K562 (cell line): Measurements from ENCODE around the gene MYG1. TPM values are rescaled to one million over a fixed set of nuclear protein-coding genes. Genes with fewer than 3 reads are reported as not detected.

Source experiments
- ATF7 ChIP-seq: fragments of 450-650 bp; IDR thresholded peaks from 2 replicates; pipeline ENCODE4 v1.7.1; 2014; ENCODE audit warnings: mild to moderate bottlenecking, moderate library complexity
- CBFA2T2 ChIP-seq: fragments of 450-650 bp; conservative IDR thresholded peaks from 2 replicates; pipeline ENCODE4 v1.6.1; 2017; ENCODE audit warnings: mild to moderate bottlenecking
- ETV6 ChIP-seq, 3 experiments: fragments of 150-350 bp in 1 of 3; sonication (generic) in 1 of 3; formaldehyde crosslinking in 1 of 3; IDR thresholded peaks; 2 replicates each; pipeline versions ENCODE4 v1.6.1 to v1.8.0; 2014 to 2022; ENCODE audit warnings: borderline replicate concordance in 2 of 3, low read depth in 2 of 3, antibody characterized with exemption in 1 of 3, low read length in 1 of 3, mild to moderate bottlenecking in 1 of 3, missing genetic modification reagents in 1 of 3
- GTF2E2 ChIP-seq: fragments of 200-800 bp; sonication (Bioruptor generic); IDR thresholded peaks from 2 replicates; pipeline ENCODE4 v1.6.1; 2016; ENCODE audit warnings: missing genetic modification characterization, missing compliant biosample characterization
- HNRNPLL ChIP-seq: fragments of 200-400 bp; formaldehyde crosslinking; IDR thresholded peaks from 2 replicates; pipeline ENCODE4 v1.6.1; 2017; ENCODE audit warnings: low read length, low read depth, mild to moderate bottlenecking; ENCODE audit not compliant: poor library complexity, severe bottlenecking
- MCM5 ChIP-seq: fragments of 450-650 bp; IDR thresholded peaks from 2 replicates; pipeline ENCODE4 v1.6.1; 2016; ENCODE audit warnings: low read depth
- NCOA6 ChIP-seq: fragments of 450-650 bp; IDR thresholded peaks from 2 replicates; pipeline ENCODE4 v1.6.1; 2017; ENCODE audit warnings: mild to moderate bottlenecking
- POLR3G ChIP-seq: IDR thresholded peaks from 2 replicates; pipeline ENCODE4 v1.6.1; 2011; ENCODE audit not compliant: insufficient read length, insufficient replicate concordance; ENCODE audit errors: extremely low read depth
- SRSF9 ChIP-seq: fragments of 200-400 bp; formaldehyde crosslinking; IDR thresholded peaks from 2 replicates; pipeline ENCODE4 v1.6.1; 2017; ENCODE audit warnings: low read depth, low read length, borderline replicate concordance
- TFAM ChIP-seq: fragments of 250-450 bp; sonication (Bioruptor Pico); conservative IDR thresholded peaks from 2 replicates; pipeline ENCODE4 v1.5.0; 2021; ENCODE audit warnings: mild to moderate bottlenecking, moderate library complexity
- ZFX ChIP-seq: sonication (generic); formaldehyde crosslinking; IDR thresholded peaks from 2 replicates; pipeline ENCODE4 v1.8.0; 2022; ENCODE audit warnings: mild to moderate bottlenecking, missing genetic modification reagents, moderate library complexity
- polyA plus RNA-seq, 8 experiments: library from polyadenylated mRNA; depleted of rRNA in 4 of 8; stranded (reverse) in 5 of 8; unstranded in 3 of 8; fragments of >200 nt; fragmentation: Nextera tagmentation in 2 of 8; fragmentation: Illumina TruSeq in 1 of 8; extraction: Ambion mirVana in 2 of 8; extraction: Trizol in 1 of 8; gene quantifications; 2 replicates each; pipeline versions ENCODE4 v1.2.1 to v1.2.3, GENCODE V29; 2011 to 2014; ENCODE audit warnings: inconsistent platforms in 1 of 8, missing spikeins in 1 of 8
- total RNA-seq, 7 experiments: library from RNA; depleted of rRNA in 6 of 7; stranded (reverse); fragments of >200 nt in 6 of 7; fragmentation: Illumina TruSeq in 2 of 7; extraction: Trizol in 2 of 7; gene quantifications; 2 replicates each; pipeline versions ENCODE4 v1.2.1 to v1.2.3, GENCODE V29; 2011 to 2021; ENCODE audit warnings: low replicate concordance in 1 of 7
- TF ChIP-seq, protein P1 (sequence below): fragments of 200-600 bp; sonication (generic); IDR thresholded peaks from one replicate; pipeline ENCODE4 v1.6.1; 2012; ENCODE audit warnings: mild to moderate bottlenecking, low read depth, low read length, inconsistent platforms
- TF ChIP-seq, protein P2 (sequence below): sonication (generic); formaldehyde crosslinking; IDR thresholded peaks from 2 replicates; pipeline ENCODE4 v1.8.0; 2022; ENCODE audit warnings: mild to moderate bottlenecking, missing genetic modification reagents, borderline replicate concordance

The MYG1 gene
- total and polyA plus RNA-seq, 9 of the 15 experiments (the other 6 are each of a cell fraction or from before 2014, with no cell fraction given): 0.45 to 5.6 (median 2.1) TPM

DNA sequence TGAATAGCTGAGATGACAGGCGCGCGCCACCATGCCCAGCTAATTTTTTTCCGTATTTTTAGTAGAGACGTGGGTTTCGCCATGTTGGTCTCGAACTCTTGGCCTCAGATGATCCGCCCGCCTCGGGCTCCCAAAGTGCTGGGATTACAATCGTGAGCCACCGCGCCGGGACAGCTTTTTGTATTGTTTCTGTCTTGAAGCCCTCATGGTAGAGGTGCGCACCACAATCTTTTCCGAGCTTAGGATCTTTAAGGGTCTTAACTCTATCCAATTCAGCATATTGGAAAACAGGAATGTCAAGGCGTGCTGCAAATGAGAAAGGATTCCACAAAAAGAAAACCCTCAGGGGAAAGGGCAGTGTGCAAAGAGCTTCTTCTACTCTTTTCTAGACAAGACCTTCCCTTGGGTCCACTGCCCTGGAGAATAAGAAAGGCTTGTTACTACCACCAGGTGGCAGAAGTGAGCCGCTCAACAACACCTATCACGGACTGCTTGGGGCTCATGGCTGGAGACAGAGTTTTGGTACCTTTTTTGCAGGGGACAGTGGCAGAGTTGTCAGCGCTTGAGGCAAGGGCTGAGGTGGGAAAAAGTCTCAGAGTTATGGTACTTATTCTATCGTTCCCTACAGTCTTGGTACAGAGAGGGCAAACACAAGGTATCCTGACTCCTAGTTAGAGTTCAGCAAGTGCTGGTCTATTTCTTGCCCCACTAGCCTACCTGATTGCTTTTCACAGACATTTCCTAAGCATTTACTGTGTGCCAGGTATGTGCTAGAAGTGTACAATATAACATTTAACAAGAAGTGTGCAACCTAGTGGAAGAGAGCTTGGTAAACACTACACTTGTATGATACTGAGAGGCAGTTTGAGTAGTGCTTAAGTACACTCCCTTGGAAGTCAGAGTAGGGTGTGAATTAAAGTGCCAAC is 53.1 kb downstream of the MYG1 start (continued):
- TF ChIP-seq, protein P1, sequence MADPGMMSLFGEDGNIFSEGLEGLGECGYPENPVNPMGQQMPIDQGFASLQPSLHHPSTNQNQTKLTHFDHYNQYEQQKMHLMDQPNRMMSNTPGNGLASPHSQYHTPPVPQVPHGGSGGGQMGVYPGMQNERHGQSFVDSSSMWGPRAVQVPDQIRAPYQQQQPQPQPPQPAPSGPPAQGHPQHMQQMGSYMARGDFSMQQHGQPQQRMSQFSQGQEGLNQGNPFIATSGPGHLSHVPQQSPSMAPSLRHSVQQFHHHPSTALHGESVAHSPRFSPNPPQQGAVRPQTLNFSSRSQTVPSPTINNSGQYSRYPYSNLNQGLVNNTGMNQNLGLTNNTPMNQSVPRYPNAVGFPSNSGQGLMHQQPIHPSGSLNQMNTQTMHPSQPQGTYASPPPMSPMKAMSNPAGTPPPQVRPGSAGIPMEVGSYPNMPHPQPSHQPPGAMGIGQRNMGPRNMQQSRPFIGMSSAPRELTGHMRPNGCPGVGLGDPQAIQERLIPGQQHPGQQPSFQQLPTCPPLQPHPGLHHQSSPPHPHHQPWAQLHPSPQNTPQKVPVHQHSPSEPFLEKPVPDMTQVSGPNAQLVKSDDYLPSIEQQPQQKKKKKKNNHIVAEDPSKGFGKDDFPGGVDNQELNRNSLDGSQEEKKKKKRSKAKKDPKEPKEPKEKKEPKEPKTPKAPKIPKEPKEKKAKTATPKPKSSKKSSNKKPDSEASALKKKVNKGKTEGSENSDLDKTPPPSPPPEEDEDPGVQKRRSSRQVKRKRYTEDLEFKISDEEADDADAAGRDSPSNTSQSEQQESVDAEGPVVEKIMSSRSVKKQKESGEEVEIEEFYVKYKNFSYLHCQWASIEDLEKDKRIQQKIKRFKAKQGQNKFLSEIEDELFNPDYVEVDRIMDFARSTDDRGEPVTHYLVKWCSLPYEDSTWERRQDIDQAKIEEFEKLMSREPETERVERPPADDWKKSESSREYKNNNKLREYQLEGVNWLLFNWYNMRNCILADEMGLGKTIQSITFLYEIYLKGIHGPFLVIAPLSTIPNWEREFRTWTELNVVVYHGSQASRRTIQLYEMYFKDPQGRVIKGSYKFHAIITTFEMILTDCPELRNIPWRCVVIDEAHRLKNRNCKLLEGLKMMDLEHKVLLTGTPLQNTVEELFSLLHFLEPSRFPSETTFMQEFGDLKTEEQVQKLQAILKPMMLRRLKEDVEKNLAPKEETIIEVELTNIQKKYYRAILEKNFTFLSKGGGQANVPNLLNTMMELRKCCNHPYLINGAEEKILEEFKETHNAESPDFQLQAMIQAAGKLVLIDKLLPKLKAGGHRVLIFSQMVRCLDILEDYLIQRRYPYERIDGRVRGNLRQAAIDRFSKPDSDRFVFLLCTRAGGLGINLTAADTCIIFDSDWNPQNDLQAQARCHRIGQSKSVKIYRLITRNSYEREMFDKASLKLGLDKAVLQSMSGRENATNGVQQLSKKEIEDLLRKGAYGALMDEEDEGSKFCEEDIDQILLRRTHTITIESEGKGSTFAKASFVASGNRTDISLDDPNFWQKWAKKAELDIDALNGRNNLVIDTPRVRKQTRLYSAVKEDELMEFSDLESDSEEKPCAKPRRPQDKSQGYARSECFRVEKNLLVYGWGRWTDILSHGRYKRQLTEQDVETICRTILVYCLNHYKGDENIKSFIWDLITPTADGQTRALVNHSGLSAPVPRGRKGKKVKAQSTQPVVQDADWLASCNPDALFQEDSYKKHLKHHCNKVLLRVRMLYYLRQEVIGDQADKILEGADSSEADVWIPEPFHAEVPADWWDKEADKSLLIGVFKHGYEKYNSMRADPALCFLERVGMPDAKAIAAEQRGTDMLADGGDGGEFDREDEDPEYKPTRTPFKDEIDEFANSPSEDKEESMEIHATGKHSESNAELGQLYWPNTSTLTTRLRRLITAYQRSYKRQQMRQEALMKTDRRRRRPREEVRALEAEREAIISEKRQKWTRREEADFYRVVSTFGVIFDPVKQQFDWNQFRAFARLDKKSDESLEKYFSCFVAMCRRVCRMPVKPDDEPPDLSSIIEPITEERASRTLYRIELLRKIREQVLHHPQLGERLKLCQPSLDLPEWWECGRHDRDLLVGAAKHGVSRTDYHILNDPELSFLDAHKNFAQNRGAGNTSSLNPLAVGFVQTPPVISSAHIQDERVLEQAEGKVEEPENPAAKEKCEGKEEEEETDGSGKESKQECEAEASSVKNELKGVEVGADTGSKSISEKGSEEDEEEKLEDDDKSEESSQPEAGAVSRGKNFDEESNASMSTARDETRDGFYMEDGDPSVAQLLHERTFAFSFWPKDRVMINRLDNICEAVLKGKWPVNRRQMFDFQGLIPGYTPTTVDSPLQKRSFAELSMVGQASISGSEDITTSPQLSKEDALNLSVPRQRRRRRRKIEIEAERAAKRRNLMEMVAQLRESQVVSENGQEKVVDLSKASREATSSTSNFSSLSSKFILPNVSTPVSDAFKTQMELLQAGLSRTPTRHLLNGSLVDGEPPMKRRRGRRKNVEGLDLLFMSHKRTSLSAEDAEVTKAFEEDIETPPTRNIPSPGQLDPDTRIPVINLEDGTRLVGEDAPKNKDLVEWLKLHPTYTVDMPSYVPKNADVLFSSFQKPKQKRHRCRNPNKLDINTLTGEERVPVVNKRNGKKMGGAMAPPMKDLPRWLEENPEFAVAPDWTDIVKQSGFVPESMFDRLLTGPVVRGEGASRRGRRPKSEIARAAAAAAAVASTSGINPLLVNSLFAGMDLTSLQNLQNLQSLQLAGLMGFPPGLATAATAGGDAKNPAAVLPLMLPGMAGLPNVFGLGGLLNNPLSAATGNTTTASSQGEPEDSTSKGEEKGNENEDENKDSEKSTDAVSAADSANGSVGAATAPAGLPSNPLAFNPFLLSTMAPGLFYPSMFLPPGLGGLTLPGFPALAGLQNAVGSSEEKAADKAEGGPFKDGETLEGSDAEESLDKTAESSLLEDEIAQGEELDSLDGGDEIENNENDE: no peak
- TF ChIP-seq MCM5 (no peak), ETV6 (IDR thresholded peaks at IDR 0.05; ENCODE audit: borderline replicate concordance in 1 of 2, low read depth in 2 of 2, low read length in 1 of 2) (no peak), ETV6 (CRISPR knock-in tag; IDR thresholded peaks at IDR 0.05; ENCODE audit: borderline replicate concordance) (no peak), GTF2E2 (tag) (no peak), TFAM (CRISPR knock-in tag) (no peak), NCOA6 (no peak), CBFA2T2 (no peak), HNRNPLL (no peak), ATF7 (0 out of 2 replicates have a peak, but pooled peaks have one; percentile 37), SRSF9 (no peak), POLR3G (no peak), ZFX (peak; percentile 28; the same call in 1 of the 2 replicates)
- TF ChIP-seq, protein P2, sequence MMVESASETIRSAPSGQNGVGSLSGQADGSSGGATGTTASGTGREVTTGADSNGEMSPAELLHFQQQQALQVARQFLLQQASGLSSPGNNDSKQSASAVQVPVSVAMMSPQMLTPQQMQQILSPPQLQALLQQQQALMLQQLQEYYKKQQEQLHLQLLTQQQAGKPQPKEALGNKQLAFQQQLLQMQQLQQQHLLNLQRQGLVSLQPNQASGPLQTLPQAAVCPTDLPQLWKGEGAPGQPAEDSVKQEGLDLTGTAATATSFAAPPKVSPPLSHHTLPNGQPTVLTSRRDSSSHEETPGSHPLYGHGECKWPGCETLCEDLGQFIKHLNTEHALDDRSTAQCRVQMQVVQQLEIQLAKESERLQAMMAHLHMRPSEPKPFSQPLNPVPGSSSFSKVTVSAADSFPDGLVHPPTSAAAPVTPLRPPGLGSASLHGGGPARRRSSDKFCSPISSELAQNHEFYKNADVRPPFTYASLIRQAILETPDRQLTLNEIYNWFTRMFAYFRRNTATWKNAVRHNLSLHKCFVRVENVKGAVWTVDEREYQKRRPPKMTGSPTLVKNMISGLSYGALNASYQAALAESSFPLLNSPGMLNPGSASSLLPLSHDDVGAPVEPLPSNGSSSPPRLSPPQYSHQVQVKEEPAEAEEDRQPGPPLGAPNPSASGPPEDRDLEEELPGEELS (CRISPR knock-in tag): 0 out of 2 replicates have a peak, but pooled peaks have one; percentile 47
